D721Med (cell line): ENCODE results near the gene RNF5.

ENCODE experiments used
- DNase-seq: peaks from one replicate; pipeline ENCODE4 v3.0.0; 2011; ENCODE audit warnings: low spot score; ENCODE audit not compliant: insufficient read length
- FAIRE-seq: peaks from 2 replicates; lab custom pipeline; 2011; peaks lifted over from hg19 to GRCh38; lab: Jason Lieb, UNC
- CTCF ChIP-seq: IDR thresholded peaks from 2 replicates; pipeline ENCODE4 v1.5.1; 2012; ENCODE audit warnings: mild to moderate bottlenecking, control low read depth; ENCODE audit not compliant: insufficient read depth; ENCODE audit errors: missing control alignments

RNF5 gene

GRCh38 chr6:32198345-32198696 is 20.1 kb downstream of the RNF5 start:
- DNase-seq (no peak), FAIRE-seq (no peak)
- no peak for TF ChIP-seq CTCF

GRCh38 chr6:32198866-32199265 is 20.7 kb downstream of the RNF5 start:
- TF ChIP-seq CTCF = no peak
- FAIRE-seq (no peak), DNase-seq (no peak)

GRCh38 chr6:32200711-32201475 is 22.7 kb downstream of the RNF5 start:
- DNase-seq = no peak
- no peak for FAIRE-seq
- TF ChIP-seq CTCF = no peak

GRCh38 chr6:32202186-32202585 is 24.0 kb downstream of the RNF5 start:
- FAIRE-seq (no peak), DNase-seq (no peak)
- no peak for TF ChIP-seq CTCF

GRCh38 chr6:32203426-32204267 is 25.4 kb downstream of the RNF5 start:
- FAIRE-seq (no peak), DNase-seq (no peak)
- no peak for TF ChIP-seq CTCF

GRCh38 chr6:32204268-32204715 is 26.1 kb downstream of the RNF5 start:
- no peak for TF ChIP-seq CTCF
- DNase-seq (no peak), FAIRE-seq (no peak)
